Measurements from ENCODE around the gene NCOA1. TPM values are rescaled to one million over a fixed set of nuclear protein-coding genes. Genes with fewer than 3 reads are reported as not detected.

The NCOA1 gene
- total and polyA plus RNA-seq, 2 of the 4 experiments (the other 2 are of a cell fraction) = 6.7 to 11.3 TPM

GRCh38 chr2:24577481-24577880 is 86.4 kb downstream of the NCOA1 start:
- no peak overlapping the region for H3K18ac ChIP-seq (ENCODE audit: low read depth, low read length)
- no peaks in the 10 kb centered on the region for H3K27me3 ChIP-seq (ENCODE audit: control insufficient read depth, insufficient read depth, low read length)
- H3K27ac ChIP-seq (ENCODE audit: insufficient read depth, low read length) = no peak overlapping the region
- H2AK5ac ChIP-seq (ENCODE audit: low read depth, low read length) = no peak overlapping the region
- CTCF ChIA-PET = interaction anchor here (0.6 kb wide), 1 partner anchor 191 kb away, joined by 3 read pairs; no protein-coding TSS in a partner anchor
- H2AK9ac ChIP-seq (replicated peaks; ENCODE audit: low read depth, low read length, poor library complexity) = no peak overlapping the region
- no peaks in the 10 kb centered on the region for H3K9me1 ChIP-seq (ENCODE audit: insufficient read depth, low read length)
- no peak overlapping the region for H3K9ac ChIP-seq (ENCODE audit: low read depth, low read length)
- peaks cover 3% of the 10 kb centered on the region; the same call in 1 of the 2 replicates for H4K20me1 ChIP-seq (ENCODE audit: insufficient read depth, low read length)
- dilution Hi-C loops (cut with HindIII; ENCODE audit: low sequenced_read_pairs, unreplicated experiment) = no loop called here
- in situ Hi-C loops (cut with MboI; ENCODE audit: low sequenced_read_pairs) = no loop called here
- no CpG with 5 or more reads among the region's 2 CpGs for WGBS, 2 experiments (ENCODE audit: extremely low coverage in 2 of 2, insufficient read length in 1 of 2)
- H3K4me2 ChIP-seq (ENCODE audit: low read depth, low read length) = no peak overlapping the region
- H2BK120ac ChIP-seq (ENCODE audit: low read depth, low read length) = no peak overlapping the region
- ATAC-seq (ENCODE audit: low read depth) (no peak), DNase-seq (no peak)
- TF ChIP-seq MXI1 (IDR thresholded peaks at IDR 0.05; ENCODE audit: borderline replicate concordance, low read depth, low read length) (no peak), RFX5 (IDR thresholded peaks at IDR 0.05; ENCODE audit: low read depth, low read length) (no peak), SMC3 (IDR thresholded peaks at IDR 0.05; ENCODE audit: low read depth, low read length) (no peak), MAFK (IDR thresholded peaks at IDR 0.05; ENCODE audit: low read depth, low read length) (no peak), NFE2L2 (IDR thresholded peaks at IDR 0.05; ENCODE audit: low read depth, low read length) (no peak), MAZ (IDR thresholded peaks at IDR 0.05; ENCODE audit: borderline replicate concordance, low read depth, low read length) (no peak), RAD21 (IDR thresholded peaks at IDR 0.05; ENCODE audit: low read length) (no peak), POLR2A (IDR thresholded peaks at IDR 0.05; ENCODE audit: low read depth, low read length) (no peak), USF2 (IDR thresholded peaks at IDR 0.05; ENCODE audit: low read depth, low read length) (no peak), BHLHE40 (IDR thresholded peaks at IDR 0.05; ENCODE audit: low read depth, low read length) (no peak), CHD1 (IDR thresholded peaks at IDR 0.05; ENCODE audit: low read depth, low read length) (no peak), ELK1 (IDR thresholded peaks at IDR 0.05; ENCODE audit: borderline replicate concordance, low read depth, low read length) (no peak), RCOR1 (IDR thresholded peaks at IDR 0.05; ENCODE audit: insufficient replicate concordance, low read length) (no peak), CEBPB (IDR thresholded peaks at IDR 0.05; ENCODE audit: low read depth, low read length) (no peak), CTCF (conservative IDR thresholded peaks at IDR 0.05; ENCODE audit: low read depth, low read length) (no peak), FOS (IDR thresholded peaks at IDR 0.05; ENCODE audit: low read depth, low read length) (no peak)
- H2AFZ ChIP-seq (replicated peaks; ENCODE audit: low read length, poor library complexity) = no peak overlapping the region
- intact Hi-C loops (cut with micrococcal nuclease) = no loop called here
- no peak overlapping the region for H3K23ac ChIP-seq (ENCODE audit: low read depth, low read length)
- no peak overlapping the region for H2BK15ac ChIP-seq (ENCODE audit: low read depth, low read length)
- no peak overlapping the region for H4K5ac ChIP-seq (ENCODE audit: low read depth, low read length)
- POLR2A ChIA-PET (ENCODE audit: unreplicated experiment) = no interaction called here
- no peaks in the 10 kb centered on the region for H3K9me3 ChIP-seq (ENCODE audit: control insufficient read depth, insufficient read depth, low read length)
- H2BK5ac ChIP-seq (ENCODE audit: low read depth, low read length, poor library complexity, severe bottlenecking) = no peak overlapping the region
- no peak overlapping the region for H3K56ac ChIP-seq (ENCODE audit: extremely low read depth, insufficient read depth, low read length)
- H3K79me1 ChIP-seq (ENCODE audit: low read depth in 1 of 2, low read length in 2 of 2) = peaks cover 7 to 9% of the 10 kb centered on the region in 2 experiments; a peak in 3 of 4 replicates
- no peak overlapping the region for H4K91ac ChIP-seq (ENCODE audit: insufficient read depth, low read depth, low read length)
- no TSS peak for BruUV-seq (replicated peaks)
- no peak overlapping the region for H3K14ac ChIP-seq (replicated peaks; ENCODE audit: low read depth, low read length)
- no peaks in the 10 kb centered on the region for H3K4me1 ChIP-seq (ENCODE audit: control insufficient read depth, insufficient read depth, low read length)
- H3K4ac ChIP-seq (ENCODE audit: low read depth, low read length) = no peak overlapping the region
- H3K36me3 ChIP-seq (ENCODE audit: control insufficient read depth, insufficient read depth, low read length) = no peaks in the 10 kb centered on the region
- H3K4me3 ChIP-seq (ENCODE audit: insufficient read depth, low read depth, low read length) = no peak overlapping the region
- H2BK20ac ChIP-seq (ENCODE audit: low read depth, low read length) = no peak overlapping the region
- H4K8ac ChIP-seq (ENCODE audit: low read depth in 2 of 2, low read length in 2 of 2) = no peak overlapping the region

Data from IMR-90 (cell line).